GM21528 (cell line): ENCODE results near the gene ISYNA1.

Experiments used
- ATAC-seq: cut with Tn5 transposase; IDR thresholded peaks from one replicate; pipeline ENCODE4 v1.9.1; 2021; ENCODE audit warnings: mild to moderate bottlenecking, moderate library complexity; ENCODE audit not compliant: unreplicated experiment, low FRiP score

ISYNA1 gene

GRCh38 chr19:18397242-18398202 lies 40.4 kb downstream of the ISYNA1 start, which contains the start of gene LRRC25:
TSS of gene LRRC25 (minus strand) at chr19:18397622. CDS start at chr19:18396963, 659 bp downstream.
- ATAC-seq: no peak

- no peak for ATAC-seq
These were observed 41.3 kb downstream of the ISYNA1 start for GRCh38 chr19:18396471-18397241.

- no peak for ATAC-seq
These were observed 44.1 kb downstream of the ISYNA1 start for GRCh38 chr19:18393836-18394235.

GRCh38 chr19:18392926-18393325 lies 45.0 kb downstream of the ISYNA1 start:
- no peak for ATAC-seq

- ATAC-seq: no peak
These were observed 45.5 kb downstream of the ISYNA1 start for GRCh38 chr19:18392417-18392816.

GRCh38 chr19:18391509-18392075 lies 46.3 kb downstream of the ISYNA1 start:
- ATAC-seq: no peak

GRCh38 chr19:18390065-18390907 lies 47.6 kb downstream of the ISYNA1 start:
- no peak for ATAC-seq

GRCh38 chr19:18389726-18390064 lies 48.2 kb downstream of the ISYNA1 start:
- ATAC-seq: no peak

- ATAC-seq: no peak
These were observed 48.8 kb downstream of the ISYNA1 start for GRCh38 chr19:18388960-18389725.

GRCh38 chr19:18388100-18388959 lies 49.6 kb downstream of the ISYNA1 start:
- ATAC-seq: no peak

GRCh38 chr19:18386543-18387271 lies 51.2 kb downstream of the ISYNA1 start:
- no peak for ATAC-seq

GRCh38 chr19:18385675-18386542 lies 52.0 kb downstream of the ISYNA1 start, which contains the start of gene GDF15:
TSS of gene GDF15 (plus strand) at chr19:18386158. CDS start at chr19:18386190, 32 bp downstream.
- ATAC-seq: no peak

- no peak for ATAC-seq
These were observed 52.6 kb downstream of the ISYNA1 start for GRCh38 chr19:18385359-18385674.

- no peak for ATAC-seq
These were observed 53.2 kb downstream of the ISYNA1 start for GRCh38 chr19:18384775-18385174.
